Measurements from ENCODE around the gene LPCAT2.

The LPCAT2 gene

GRCh38 chr16:55494994-55495421 lies 13.9 kb upstream of the LPCAT2 start:
- H3K27me3 ChIP-seq (ENCODE audit: insufficient read depth, low read depth), result no peaks in the 10 kb centered on the region
- TF ChIP-seq CTCF (conservative IDR thresholded peaks at IDR 0.05; ENCODE audit: low read depth, low read length), result no peak
- no peaks in the 10 kb centered on the region for H3K4me1 ChIP-seq (ENCODE audit: low read depth, poor library complexity, severe bottlenecking)
- no peaks in the 10 kb centered on the region for H3K36me3 ChIP-seq (ENCODE audit: insufficient read depth)
- H3K79me2 ChIP-seq (ENCODE audit: insufficient read depth, low read depth), result no peaks in the 10 kb centered on the region
- H4K20me1 ChIP-seq (ENCODE audit: insufficient read depth), result no peaks in the 10 kb centered on the region
- no peak overlapping the region for H3K4me3 ChIP-seq (IDR thresholded peaks at IDR 0.05; ENCODE audit: insufficient read depth, low read depth, low read length)
- no peak overlapping the region for H3K9ac ChIP-seq
- H3K4me2 ChIP-seq, result no peak overlapping the region
- no peak overlapping the region for H2AFZ ChIP-seq (ENCODE audit: low read depth)
- no peak overlapping the region for H3K27ac ChIP-seq

- Histone ChIP-seq H3K4me3 (IDR thresholded peaks at IDR 0.05; ENCODE audit: insufficient read depth, low read depth, low read length) (no peak overlapping the region), H3K9ac (no peak overlapping the region), H2AFZ (ENCODE audit: low read depth) (no peak overlapping the region), H3K4me2 (no peak overlapping the region), H3K36me3 (ENCODE audit: insufficient read depth) (no peaks in the 10 kb centered on the region), H3K27me3 (ENCODE audit: insufficient read depth, low read depth) (no peaks in the 10 kb centered on the region), H4K20me1 (ENCODE audit: insufficient read depth) (no peaks in the 10 kb centered on the region), H3K4me1 (ENCODE audit: low read depth, poor library complexity, severe bottlenecking) (no peaks in the 10 kb centered on the region), H3K79me2 (ENCODE audit: insufficient read depth, low read depth) (no peaks in the 10 kb centered on the region), H3K27ac (no peak overlapping the region)
- no peak for TF ChIP-seq CTCF (conservative IDR thresholded peaks at IDR 0.05; ENCODE audit: low read depth, low read length)
Measured at GRCh38 chr16:55495616-55496289, 13.1 kb upstream of the LPCAT2 start.

GRCh38 chr16:55496509-55497145 lies 12.2 kb upstream of the LPCAT2 start:
- no peaks in the 10 kb centered on the region for H3K27me3 ChIP-seq (ENCODE audit: insufficient read depth, low read depth)
- TF ChIP-seq CTCF (conservative IDR thresholded peaks at IDR 0.05; ENCODE audit: low read depth, low read length), result no peak
- no peaks in the 10 kb centered on the region for H3K36me3 ChIP-seq (ENCODE audit: insufficient read depth)
- H3K9ac ChIP-seq, result no peak overlapping the region
- H3K4me3 ChIP-seq (IDR thresholded peaks at IDR 0.05; ENCODE audit: insufficient read depth, low read depth, low read length), result no peak overlapping the region
- no peaks in the 10 kb centered on the region for H3K79me2 ChIP-seq (ENCODE audit: insufficient read depth, low read depth)
- H4K20me1 ChIP-seq (ENCODE audit: insufficient read depth), result no peaks in the 10 kb centered on the region
- no peak overlapping the region for H2AFZ ChIP-seq (ENCODE audit: low read depth)
- no peak overlapping the region for H3K27ac ChIP-seq
- no peaks in the 10 kb centered on the region for H3K4me1 ChIP-seq (ENCODE audit: low read depth, poor library complexity, severe bottlenecking)
- H3K4me2 ChIP-seq, result no peak overlapping the region

GRCh38 chr16:55497558-55497957 lies 11.3 kb upstream of the LPCAT2 start:
- no peaks in the 10 kb centered on the region for H3K4me1 ChIP-seq (ENCODE audit: low read depth, poor library complexity, severe bottlenecking)
- no peaks in the 10 kb centered on the region for H3K27me3 ChIP-seq (ENCODE audit: insufficient read depth, low read depth)
- no peak for TF ChIP-seq CTCF (conservative IDR thresholded peaks at IDR 0.05; ENCODE audit: low read depth, low read length)
- no peak overlapping the region for H3K4me2 ChIP-seq
- H3K27ac ChIP-seq, result no peak overlapping the region
- no peaks in the 10 kb centered on the region for H3K79me2 ChIP-seq (ENCODE audit: insufficient read depth, low read depth)
- no peak overlapping the region for H3K9ac ChIP-seq
- H4K20me1 ChIP-seq (ENCODE audit: insufficient read depth), result no peaks in the 10 kb centered on the region
- H2AFZ ChIP-seq (ENCODE audit: low read depth), result no peak overlapping the region
- H3K36me3 ChIP-seq (ENCODE audit: insufficient read depth), result no peaks in the 10 kb centered on the region
- no peak overlapping the region for H3K4me3 ChIP-seq (IDR thresholded peaks at IDR 0.05; ENCODE audit: insufficient read depth, low read depth, low read length)

Measured in KMS-11 (cell line).